Stimulated activated CD8-positive, alpha-beta memory T cell treated with anti-CD3 and anti-CD28 coated beads, Interleukin-2, amount 100 ng/mL, for 48 hours (primary cell): ENCODE measurements around the gene ATXN10.

ENCODE experiments used
- DNase-seq, 2 donors: peaks; one replicate each; pipeline ENCODE4 v3.0.0-alpha.2; 2020; ENCODE audit warnings: low read depth in 2 of 2

ATXN10 gene

DNA sequence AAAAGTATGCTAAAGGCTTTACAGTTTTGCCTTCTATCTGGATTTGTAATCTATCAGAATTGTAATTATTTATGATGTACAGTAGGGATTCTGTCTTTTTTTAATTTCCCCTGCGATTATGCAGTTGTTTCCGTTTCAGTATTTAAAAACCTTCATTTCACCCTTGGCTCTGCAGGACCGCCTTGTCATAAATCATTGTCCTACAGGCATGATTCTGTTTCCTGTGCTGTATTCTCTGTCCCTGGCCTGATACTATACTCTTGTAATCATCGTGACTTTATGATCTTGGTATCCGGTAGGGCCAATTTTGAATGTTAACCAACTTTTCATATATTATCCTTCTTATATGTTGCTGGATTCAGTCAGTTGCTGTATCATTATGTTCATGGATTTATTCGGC is 151.7 kb downstream of the ATXN10 start:
- no peak for DNase-seq

GRCh38 chr22:45826520-45826919 is 154.9 kb downstream of the ATXN10 start:
- no peak for DNase-seq

GRCh38 chr22:45828841-45829240 is 157.2 kb downstream of the ATXN10 start:
- no peak for DNase-seq

- DNase-seq, result no peak
Observed at GRCh38 chr22:45830531-45831245, 159.1 kb downstream of the ATXN10 start.

DNA sequence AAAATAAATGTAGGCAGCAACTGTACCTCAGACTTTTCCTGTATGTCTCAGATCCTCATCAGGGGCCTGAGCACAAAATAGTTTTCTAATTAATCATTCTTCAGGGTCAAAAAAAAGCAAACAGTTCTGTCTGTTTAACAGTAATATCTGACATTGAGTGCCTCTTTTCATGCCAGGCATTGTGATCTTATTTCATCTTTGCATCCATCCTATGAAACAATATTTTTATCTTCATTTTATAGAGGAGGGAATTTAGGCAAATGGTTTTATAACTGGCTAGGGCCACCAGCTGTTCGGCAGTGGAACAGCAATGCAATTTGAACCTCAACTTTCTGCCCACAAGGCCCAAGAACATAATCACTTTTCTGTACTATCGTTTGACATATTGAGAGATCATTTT is 159.8 kb downstream of the ATXN10 start:
- no peak for DNase-seq

- DNase-seq, result no peak
Observed at GRCh38 chr22:45832180-45832579, 160.5 kb downstream of the ATXN10 start.

GRCh38 chr22:45832959-45833580 is 161.4 kb downstream of the ATXN10 start:
- DNase-seq, result no peak

DNA sequence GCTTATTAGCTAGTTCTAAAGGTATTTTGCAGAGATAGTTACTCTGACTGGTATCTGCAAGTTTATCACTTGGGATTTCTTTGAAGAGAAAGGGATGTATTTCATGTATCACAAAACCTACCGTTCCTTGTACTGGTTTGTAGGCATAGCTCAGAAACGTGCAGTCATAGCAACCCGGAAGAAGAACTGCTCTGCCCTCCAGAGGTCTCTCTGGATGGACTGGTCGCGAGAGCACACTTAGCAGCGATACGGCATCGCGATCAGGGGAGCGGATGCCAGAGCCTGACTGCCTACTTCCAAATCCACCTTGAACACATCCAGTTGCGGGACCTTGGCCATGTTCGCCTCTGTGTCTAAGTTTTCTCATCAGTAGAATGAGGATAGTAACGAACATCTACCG is 162.0 kb downstream of the ATXN10 start:
- no peak for DNase-seq

DNA sequence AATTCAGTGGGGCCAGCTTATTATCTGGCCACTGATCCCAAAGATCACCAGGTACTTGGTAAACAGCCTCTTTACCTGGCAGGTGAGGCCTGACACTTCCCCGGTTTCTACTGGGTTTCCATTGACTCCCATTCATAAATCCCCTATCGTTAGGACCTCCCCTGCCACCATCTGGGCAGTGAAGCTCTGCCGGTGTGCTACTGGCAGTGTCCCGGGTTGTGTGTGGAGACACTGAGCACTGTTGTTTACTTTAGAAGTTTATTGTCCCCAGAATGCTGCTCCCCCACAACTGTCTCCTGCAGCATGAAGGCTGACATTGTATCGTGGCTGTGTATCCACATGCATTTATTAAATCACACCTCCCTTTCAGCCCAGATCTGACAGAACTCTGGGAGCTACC is 162.6 kb downstream of the ATXN10 start:
- DNase-seq, result no peak

- no peak for DNase-seq
Observed at GRCh38 chr22:45834795-45835194, 163.2 kb downstream of the ATXN10 start.

GRCh38 chr22:45836418-45837169 is 165.0 kb downstream of the ATXN10 start:
- no peak for DNase-seq

DNA sequence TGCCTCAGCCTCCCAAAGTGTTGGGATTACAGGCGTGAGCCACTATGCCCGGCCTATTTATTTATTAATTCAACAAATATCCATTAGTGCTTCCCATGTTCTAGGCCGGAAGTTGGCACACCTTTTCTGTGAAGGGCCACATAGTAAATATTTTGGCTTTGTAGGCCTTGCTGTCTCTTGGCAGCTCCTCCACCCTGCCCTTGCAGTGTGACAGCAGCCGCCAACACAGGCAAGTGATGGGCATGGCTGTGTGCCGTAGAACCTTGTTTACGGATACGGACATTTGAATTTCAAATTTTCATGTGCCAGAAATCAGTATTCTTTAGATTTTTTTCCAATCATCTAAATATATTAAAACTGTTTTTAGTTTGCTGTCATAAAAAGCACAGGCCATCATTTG is 165.9 kb downstream of the ATXN10 start:
- no peak for DNase-seq

DNA sequence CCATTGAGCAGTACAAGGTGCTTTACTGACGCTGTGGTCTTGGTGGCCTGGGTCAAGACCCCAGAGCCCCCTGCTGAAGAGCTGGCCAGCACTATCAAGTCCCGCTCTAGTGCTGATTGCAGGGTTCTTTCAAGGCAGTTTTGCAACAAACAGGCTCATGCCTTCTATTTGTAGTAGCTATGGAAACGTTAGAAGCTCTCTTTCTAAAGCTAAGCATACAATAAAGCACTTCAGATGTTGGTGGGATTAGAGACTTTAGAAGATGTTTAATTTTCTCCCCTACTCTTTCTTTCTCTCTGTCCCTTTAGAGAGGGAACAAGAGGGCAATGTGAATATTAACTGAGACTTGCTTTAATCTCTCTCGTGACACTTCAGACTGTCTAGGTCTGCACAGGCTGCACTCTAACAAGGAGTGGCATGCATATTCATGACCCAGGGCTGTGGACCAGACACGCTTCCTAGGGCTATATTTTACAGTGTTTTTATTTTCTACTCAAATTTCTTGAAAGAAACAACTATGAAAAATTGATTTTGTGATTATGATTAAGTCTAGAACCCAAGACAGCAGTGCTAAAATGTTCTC is 166.8 kb downstream of the ATXN10 start:
- no peak for DNase-seq

- DNase-seq, result no peak
Observed at GRCh38 chr22:45840483-45840882, 168.8 kb downstream of the ATXN10 start.

- no peak for DNase-seq
Observed at GRCh38 chr22:45842291-45842991, 170.8 kb downstream of the ATXN10 start.

DNA sequence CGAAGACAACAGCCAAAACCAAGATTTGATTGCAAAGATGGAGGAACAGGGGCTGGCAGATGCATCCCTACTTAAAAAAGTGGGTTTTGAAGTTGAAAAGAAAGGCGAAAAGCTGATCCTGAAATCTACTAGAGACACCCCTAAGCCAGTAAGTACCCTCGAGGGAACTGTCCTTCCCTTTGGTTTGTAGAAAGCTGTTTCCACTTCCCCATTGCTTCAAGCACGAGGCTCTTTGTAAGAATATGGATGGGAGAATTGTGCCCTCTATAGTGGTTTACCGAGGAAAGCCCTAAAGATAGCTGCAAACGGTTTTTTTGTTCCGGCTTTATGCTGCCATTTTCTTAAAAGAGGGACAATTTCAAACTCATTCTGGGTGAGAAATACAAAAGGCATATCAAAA is 171.4 kb downstream of the ATXN10 start:
- DNase-seq, result no peak

DNA sequence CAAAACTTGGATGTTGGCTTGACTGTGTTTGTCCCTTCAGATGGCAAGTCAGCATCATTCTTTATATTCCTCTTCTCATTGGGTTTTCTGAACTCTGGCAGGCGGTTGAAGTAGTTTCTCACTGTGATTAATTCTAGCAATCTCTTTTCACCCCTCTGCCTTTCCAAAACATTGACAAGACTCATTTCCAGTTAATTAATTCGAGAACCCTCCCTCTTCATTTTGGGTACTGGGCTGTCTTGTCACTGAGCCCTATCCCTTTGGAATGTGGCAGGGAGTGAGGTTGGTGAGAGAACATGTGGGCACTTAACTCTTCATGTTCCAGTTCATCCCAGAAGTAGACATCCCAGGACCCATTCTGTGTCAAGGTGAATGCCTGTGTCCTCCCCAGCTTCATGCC is 172.4 kb downstream of the ATXN10 start:
- no peak for DNase-seq

GRCh38 chr22:45845076-45845487 is 173.4 kb downstream of the ATXN10 start:
- no peak for DNase-seq

- DNase-seq, result no peak
Observed at GRCh38 chr22:45846952-45847351, 175.3 kb downstream of the ATXN10 start.

DNA sequence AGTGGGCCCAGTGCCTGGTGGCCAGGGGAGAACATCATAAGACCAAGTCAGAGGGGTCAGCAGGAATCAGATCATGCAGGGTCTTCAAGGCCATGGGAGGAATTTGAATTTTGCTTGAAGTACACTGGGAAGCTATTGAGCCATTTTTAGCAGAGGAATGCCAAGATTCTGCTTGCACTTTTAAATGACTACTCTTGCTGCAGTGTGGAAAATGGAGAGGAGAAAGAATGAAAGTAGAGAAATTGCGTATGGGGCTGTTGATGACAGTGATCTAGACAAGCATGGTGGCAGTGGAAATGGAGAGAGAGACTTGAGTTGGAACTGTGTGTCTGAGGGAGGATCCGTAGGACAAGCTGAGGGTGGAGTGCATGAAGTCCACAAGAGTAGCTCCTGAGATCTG is 177.3 kb downstream of the ATXN10 start:
- no peak for DNase-seq

GRCh38 chr22:45852826-45853225 is 181.2 kb downstream of the ATXN10 start:
- no peak for DNase-seq

- no peak for DNase-seq
Observed at GRCh38 chr22:45855961-45856360, 184.3 kb downstream of the ATXN10 start.
